Measurements from ENCODE around the gene UGCG.

GRCh38 chr9:111863636-111864035, 33.0 kb upstream of the UGCG start:
- TF ChIP-seq CTCF (conservative IDR thresholded peaks at IDR 0.05; ENCODE audit: low read depth, low read length) (no peak), EZH2 (IDR thresholded peaks at IDR 0.05; ENCODE audit: borderline replicate concordance, low read depth, low read length, poor library complexity, severe bottlenecking) (no peak)

Measured in A673 (cell line).